Bronchial epithelial cell (primary cell): ENCODE measurements around the gene TM9SF4. TPM values are rescaled to one million over a fixed set of nuclear protein-coding genes. Genes with fewer than 3 reads are reported as not detected.

Source experiments
- DNase-seq: peaks from one replicate; pipeline ENCODE4 v3.0.0-alpha.2; 2010; ENCODE audit warnings: low read depth
- FAIRE-seq: peaks from 2 replicates; lab custom pipeline; 2011; peaks lifted over from hg19 to GRCh38; lab: Jason Lieb, UNC
- H3K27me3 ChIP-seq: 2 replicates; pipeline ENCODE4 v1.5.1; 2011; ENCODE audit warnings: low read length; ENCODE audit not compliant: control insufficient read depth, insufficient read depth
- H3K36me3 ChIP-seq: 2 replicates; pipeline ENCODE4 v1.5.1; 2011; ENCODE audit warnings: low read length; ENCODE audit not compliant: control insufficient read depth, insufficient read depth
- H3K4me3 ChIP-seq: 2 replicates; pipeline ENCODE4 v1.5.1; 2011; ENCODE audit warnings: mild to moderate bottlenecking, low read depth, low read length, control low read depth
- total RNA-seq: library from RNA; depleted of rRNA; stranded (reverse); fragments of >200 nt; gene quantifications from 2 replicates; pipeline ENCODE4 v1.2.1, GENCODE V29; 2014
- TF ChIP-seq, protein P1 (sequence below): IDR thresholded peaks from 2 replicates; pipeline ENCODE4 v1.5.1; 2011; ENCODE audit warnings: mild to moderate bottlenecking, moderate library complexity, low read length, control low read depth, inconsistent platforms; ENCODE audit not compliant: insufficient read depth, severe bottlenecking

The TM9SF4 gene
- total RNA-seq, 1 donor from 2014 or later: 19.0 TPM

- Histone ChIP-seq H3K4me3 (no peak overlapping the region), H3K36me3 (peaks cover 15% of the 10 kb centered on the region), H3K27me3 (no peaks in the 10 kb centered on the region)
- TF ChIP-seq, protein P1, sequence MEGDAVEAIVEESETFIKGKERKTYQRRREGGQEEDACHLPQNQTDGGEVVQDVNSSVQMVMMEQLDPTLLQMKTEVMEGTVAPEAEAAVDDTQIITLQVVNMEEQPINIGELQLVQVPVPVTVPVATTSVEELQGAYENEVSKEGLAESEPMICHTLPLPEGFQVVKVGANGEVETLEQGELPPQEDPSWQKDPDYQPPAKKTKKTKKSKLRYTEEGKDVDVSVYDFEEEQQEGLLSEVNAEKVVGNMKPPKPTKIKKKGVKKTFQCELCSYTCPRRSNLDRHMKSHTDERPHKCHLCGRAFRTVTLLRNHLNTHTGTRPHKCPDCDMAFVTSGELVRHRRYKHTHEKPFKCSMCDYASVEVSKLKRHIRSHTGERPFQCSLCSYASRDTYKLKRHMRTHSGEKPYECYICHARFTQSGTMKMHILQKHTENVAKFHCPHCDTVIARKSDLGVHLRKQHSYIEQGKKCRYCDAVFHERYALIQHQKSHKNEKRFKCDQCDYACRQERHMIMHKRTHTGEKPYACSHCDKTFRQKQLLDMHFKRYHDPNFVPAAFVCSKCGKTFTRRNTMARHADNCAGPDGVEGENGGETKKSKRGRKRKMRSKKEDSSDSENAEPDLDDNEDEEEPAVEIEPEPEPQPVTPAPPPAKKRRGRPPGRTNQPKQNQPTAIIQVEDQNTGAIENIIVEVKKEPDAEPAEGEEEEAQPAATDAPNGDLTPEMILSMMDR: no peak
- DNase-seq: no peak
- no peak for FAIRE-seq
Observed at GRCh38 chr20:32134026-32134425, 24.5 kb downstream of the TM9SF4 start.

- FAIRE-seq (no peak), DNase-seq (no peak)
- TF ChIP-seq, protein P1: no peak
- Histone ChIP-seq H3K27me3 (no peaks in the 10 kb centered on the region), H3K4me3 (no peak overlapping the region), H3K36me3 (peaks cover 21% of the 10 kb centered on the region)
Observed at GRCh38 chr20:32135983-32136515, 26.5 kb downstream of the TM9SF4 start.

GRCh38 chr20:32138921-32139320 lies 29.4 kb downstream of the TM9SF4 start:
- Histone ChIP-seq H3K4me3 (no peak overlapping the region), H3K36me3 (peaks cover 33% of the 10 kb centered on the region), H3K27me3 (no peaks in the 10 kb centered on the region)
- FAIRE-seq (no peak), DNase-seq (no peak)
- TF ChIP-seq, protein P1: no peak

- peaks cover 36% of the 10 kb centered on the region for H3K36me3 ChIP-seq
- TF ChIP-seq, protein P1: no peak
- FAIRE-seq (no peak), DNase-seq (no peak)
- H3K27me3 ChIP-seq: no peaks in the 10 kb centered on the region
- H3K4me3 ChIP-seq: no peak overlapping the region
Observed at GRCh38 chr20:32139947-32140346, 30.4 kb downstream of the TM9SF4 start.

GRCh38 chr20:32140603-32141002 lies 31.1 kb downstream of the TM9SF4 start:
- H3K4me3 ChIP-seq: no peak overlapping the region
- peaks cover 38% of the 10 kb centered on the region for H3K36me3 ChIP-seq
- TF ChIP-seq, protein P1: no peak
- H3K27me3 ChIP-seq: no peaks in the 10 kb centered on the region
- DNase-seq (no peak), FAIRE-seq (no peak)

DNA sequence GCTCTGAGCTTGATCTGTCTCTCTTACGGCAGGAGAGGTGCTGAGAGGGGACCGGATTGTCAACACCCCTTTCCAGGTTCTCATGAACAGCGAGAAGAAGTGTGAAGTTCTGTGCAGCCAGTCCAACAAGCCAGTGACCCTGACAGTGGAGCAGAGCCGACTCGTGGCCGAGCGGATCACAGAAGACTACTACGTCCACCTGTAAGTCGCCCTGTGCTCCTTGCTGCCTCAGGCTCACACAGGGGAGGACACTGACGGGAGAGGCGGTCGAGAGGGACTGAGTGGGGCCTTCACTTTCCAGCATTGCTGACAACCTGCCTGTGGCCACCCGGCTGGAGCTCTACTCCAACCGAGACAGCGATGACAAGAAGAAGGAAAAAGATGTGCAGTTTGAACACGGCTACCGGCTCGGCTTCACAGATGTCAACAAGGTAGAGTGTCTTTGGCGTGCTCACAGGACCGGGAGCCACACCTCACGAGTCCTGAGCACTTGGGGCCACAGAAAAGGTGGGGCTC lies 32.0 kb downstream of the TM9SF4 start:
- Histone ChIP-seq H3K36me3 (peaks cover 40% of the 10 kb centered on the region), H3K4me3 (no peak overlapping the region), H3K27me3 (no peaks in the 10 kb centered on the region)
- no peak for FAIRE-seq
- no peak for DNase-seq
- TF ChIP-seq, protein P1: no peak
